ENCODE data around the gene UBLCP1.

DNA sequence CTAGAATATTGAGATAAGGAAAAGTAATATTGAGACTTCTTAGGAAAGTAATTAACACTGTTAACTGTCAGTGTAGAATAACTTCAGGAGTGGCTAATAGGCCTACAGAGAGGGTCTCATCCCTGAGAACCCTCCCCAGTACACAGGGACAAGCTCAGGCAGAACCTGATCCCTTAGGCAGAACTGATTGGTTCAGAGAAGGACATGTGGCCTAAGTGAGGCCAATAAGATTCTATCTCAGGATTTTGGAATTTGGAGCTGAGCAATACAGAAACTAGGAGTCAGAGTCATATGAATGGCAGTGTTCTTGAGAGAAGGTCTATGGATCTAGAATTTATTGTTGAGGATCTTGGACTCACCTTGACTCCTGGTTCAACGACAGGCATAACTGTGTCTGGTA lies 10.9 kb upstream of the UBLCP1 start:
- TF ChIP-seq EZH2 (IDR thresholded peaks at IDR 0.05; ENCODE audit: insufficient read depth, poor library complexity, severe bottlenecking) (no peak), EZH2phosphoT487 (IDR thresholded peaks at IDR 0.05; ENCODE audit: insufficient read depth, low read depth) (no peak)
